Stimulated activated CD4-positive, alpha-beta T cell treated with anti-CD3 and anti-CD28 coated beads, Interleukin-12 subunit alpha, Interleukin-12 subunit beta, amount 100 ng/mL, for 48 hours (primary cell): ENCODE measurements around the gene ROM1.
"Not testable (repeated sequence)": the region's sequence is repeated elsewhere in the genome, so short reads cannot be mapped to it uniquely, and the experiment has no call there.

Experiments used
- DNase-seq, 3 donors: peaks; one replicate each; pipeline ENCODE4 v3.0.0-alpha.2; 2020; ENCODE audit warnings: low read depth in 2 of 3, low spot score in 1 of 3

The ROM1 gene

DNA sequence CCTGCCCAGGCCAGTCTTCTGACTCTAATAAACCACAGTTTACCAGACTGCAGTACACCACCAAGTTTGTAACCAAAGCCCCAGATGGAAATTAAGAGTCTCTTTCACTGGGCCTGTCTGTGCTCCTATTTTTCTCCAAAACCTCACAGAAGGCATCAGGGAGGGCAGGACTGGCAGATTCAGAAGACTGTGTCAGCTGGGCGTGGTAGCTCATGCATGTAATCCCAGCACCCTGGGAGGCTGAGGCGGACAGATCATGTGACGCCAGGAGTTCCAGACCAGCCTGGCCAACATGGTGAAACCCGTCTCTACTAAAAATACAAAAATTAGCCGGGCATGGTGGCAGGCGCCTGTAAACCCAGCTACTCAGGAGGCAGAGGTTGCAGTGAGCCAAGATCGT is 27.7 kb upstream of the ROM1 start:
- not testable (repeated sequence) for DNase-seq

GRCh38 chr11:62588966-62589637 is 24.0 kb upstream of the ROM1 start:
- no peak for DNase-seq

DNA sequence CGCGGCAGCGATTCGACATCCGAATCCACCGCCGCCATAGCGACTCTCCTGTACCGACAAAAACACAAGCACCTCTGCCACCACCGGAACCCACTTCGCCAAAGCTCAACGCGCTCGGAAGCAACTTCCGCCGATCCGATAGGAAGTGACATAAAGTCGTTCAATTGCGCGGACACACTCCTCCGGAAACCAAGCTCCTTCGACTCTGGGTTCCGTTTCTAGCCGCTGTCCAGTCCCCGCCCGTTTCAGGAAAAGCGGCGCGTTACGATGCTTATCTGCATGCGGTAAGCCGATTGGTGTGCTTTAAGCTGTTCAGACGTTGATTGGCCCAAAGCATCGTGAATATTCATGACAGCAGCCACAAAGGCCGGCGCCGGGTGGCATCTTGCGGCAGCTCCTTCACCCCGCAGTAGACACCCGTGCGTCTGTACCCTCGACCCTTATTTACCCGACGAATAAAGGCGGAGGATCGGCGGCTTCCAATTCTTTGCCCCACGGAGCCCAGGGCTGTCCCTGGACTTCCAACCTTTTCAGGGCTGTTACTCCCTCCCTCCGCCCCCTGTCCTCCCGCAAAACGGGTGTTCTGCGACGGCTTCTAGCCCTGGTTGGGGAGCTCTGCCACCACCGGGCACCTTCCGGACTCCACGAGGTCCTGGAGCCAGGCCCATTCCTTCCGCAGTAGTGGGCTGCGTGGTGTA is 21.5 kb upstream of the ROM1 start, which contains the start of gene TUT1:
Gene TUT1, minus strand, starts transcription at position 76 of the 698 bp plus-strand sequence. Its CDS starts 38 bp downstream, at position 38.
- DNase-seq: peak; percentile 91 to 97 (median 95)

DNA sequence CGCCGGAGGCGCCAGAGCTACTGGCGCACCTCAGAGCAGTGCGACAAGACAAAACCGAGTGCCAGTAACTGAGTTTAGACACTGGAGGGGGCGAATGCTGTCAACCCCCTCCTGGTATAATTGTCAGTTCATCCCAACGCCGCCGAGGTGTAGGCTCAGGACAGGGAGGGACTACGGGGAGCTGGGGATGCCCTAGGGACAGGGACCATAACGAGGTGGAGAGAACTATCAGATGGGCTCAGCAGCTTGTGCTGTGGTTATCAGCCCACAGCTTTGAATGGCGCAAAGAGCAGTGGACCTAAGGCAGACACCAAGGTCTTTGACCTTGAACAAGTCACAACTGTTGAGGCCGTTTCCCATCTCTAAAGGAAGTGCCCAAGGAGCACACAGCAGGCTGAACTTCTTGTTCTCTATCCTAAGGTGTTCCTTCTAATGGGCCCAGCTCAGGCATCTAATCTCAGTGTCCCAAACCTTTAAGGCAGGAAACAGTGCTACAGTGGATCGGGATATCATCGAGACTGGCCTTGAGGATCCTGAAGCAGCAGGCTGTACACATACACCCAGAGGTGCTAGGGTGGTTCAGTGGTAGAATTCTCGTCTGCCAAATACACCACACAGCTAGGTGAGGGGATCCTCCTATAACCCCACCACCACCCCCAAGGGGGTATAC is 20.8 kb upstream of the ROM1 start:
- no peak for DNase-seq

GRCh38 chr11:62592989-62593421 is 20.1 kb upstream of the ROM1 start:
- DNase-seq: no peak

DNA sequence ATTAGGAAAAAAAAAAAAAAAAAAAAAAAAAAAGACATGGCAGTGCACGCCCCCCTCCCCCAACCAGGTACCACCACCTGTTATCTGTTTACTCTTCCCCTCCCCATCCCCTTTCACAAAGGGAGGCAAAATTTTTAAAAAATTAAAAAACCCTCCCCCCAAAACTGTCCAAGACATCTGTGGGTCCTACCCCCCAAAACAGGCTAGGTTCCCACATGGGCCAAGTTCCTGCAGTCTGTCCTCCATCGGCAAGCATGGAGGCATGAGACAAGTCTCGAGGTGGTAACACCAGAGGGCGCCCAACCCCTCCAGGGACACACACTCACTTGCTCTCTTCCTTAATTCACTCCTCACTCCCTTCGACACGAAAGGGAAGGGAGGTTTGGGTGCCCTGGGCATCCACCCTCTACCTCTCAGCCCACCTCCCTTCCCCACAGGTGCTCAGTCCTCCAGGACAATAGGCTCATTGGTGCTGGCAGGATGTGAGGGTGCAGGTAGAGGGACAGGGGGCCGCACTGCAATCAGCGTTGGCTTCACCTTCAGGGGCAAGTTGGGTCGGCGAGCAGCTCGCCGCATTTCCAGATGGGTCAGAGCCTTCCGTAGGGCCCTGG is 19.5 kb upstream of the ROM1 start:
- DNase-seq: peak; percentile 70 to 76 (median 70)

DNA sequence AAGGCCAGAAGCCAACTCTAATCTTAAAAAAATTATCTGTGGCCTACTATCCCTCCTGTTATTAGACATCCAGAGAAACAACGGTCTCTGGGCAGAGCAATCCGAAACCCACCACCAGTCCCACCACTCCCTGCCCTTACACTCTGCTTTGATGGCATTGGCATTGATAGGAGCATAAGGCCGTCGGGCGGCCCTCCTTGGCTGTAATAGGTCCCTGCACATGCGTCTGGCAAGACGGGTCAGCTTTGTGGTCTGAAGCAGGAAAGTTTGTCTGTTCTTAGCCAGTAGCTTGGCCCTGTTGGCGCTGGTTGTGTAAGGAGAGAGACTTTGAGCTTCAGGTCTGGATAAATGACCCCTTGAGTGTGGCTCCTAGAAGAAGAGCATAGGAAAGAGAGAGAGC is 17.9 kb upstream of the ROM1 start:
- no peak for DNase-seq

DNA sequence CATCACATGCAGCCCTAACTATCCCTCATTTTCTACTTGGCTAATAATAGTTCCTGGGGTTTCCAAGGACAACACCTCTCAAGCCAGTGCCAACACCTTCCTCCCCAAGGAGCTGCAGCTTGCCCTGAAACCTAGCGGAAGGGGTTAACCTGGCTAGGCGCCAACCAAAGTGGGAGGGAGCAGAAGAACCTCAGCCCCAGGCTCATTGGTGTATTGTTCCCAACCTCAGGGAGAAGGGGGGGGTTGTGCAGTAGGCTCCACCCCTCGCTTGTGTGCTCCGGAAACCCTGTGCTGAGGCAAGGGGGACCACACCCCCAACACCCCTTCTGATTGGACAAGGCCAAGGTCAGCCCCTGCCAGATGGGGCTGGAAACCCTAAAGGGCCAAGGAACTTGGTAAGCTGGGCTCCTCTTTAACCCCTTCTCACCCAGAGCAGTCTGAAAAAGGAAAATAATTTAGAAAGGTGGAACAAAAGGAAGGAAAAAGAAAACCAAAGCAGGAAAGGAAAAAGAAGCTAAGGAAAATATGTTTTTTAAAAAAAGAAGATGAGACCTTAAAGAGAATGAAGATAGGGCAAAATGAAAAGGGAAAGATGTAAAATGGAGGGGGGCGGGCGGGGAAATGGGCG is 13.9 kb upstream of the ROM1 start:
- peak; percentile 92 to 96 (median 94) for DNase-seq

- DNase-seq: no peak
Observed at GRCh38 chr11:62599901-62600300, 13.2 kb upstream of the ROM1 start.

DNA sequence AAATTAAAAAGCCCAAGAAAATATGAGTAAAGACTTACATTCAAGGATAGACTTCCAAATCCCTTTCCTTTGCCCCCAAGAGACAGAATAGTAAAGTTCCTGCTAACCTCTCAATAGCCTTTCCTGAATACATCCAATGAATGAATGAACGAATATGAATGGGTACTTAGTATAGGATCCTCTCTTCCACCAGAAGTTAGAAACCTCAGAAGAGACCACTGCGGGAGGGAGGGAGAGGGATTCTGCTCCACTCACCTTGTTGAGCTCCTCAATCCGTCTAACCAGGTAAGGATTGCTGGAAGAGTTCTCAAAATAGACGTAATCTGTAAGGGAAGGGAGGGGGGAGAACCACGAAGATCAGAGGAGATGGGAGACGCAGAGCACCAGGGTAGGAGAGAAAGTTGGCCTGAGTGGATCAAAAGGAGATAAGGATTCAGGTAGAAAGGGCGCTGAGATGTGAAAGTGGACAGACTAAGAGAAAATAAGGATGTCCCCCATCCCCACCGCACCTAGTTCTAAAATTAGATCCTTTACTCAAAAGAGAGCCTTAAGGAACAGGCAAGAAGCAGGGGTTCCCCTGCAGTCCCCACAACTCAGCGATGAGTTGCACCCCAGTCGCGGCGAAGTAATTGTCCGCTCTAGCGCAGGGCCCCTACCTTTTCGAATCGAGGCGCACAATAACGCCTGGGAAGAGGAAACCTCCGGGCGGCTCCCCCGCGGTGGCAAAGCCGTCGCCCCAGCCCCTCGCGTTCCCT is 12.5 kb upstream of the ROM1 start:
- DNase-seq: no peak

DNA sequence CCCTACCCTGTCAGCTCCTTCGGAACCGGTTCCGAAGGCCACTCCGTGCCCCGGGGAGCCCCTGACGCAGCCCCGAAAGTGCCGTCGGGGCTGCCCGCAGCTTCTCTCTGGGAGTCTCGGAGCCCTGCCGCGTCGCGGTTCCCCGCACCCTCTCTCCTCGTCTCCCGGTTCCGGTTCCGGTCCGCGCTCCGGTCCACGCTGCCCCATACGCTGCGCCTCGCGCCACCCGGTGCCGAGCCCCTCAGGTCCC is 12.0 kb upstream of the ROM1 start:
- peak in 1 of 3 donors; percentile 53 for DNase-seq

GRCh38 chr11:62601372-62602140 is 11.5 kb upstream of the ROM1 start, which contains the start of gene MTA2:
Gene MTA2, minus strand, starts transcription at chr11:62601865. Its CDS starts 415 bp downstream, at chr11:62601450.
- DNase-seq: peak; percentile 99 to 100 (median 100)

- DNase-seq: no peak
Observed at GRCh38 chr11:62602141-62603071, 10.7 kb upstream of the ROM1 start.

GRCh38 chr11:62603072-62603408 is 10.0 kb upstream of the ROM1 start:
- no peak for DNase-seq

DNA sequence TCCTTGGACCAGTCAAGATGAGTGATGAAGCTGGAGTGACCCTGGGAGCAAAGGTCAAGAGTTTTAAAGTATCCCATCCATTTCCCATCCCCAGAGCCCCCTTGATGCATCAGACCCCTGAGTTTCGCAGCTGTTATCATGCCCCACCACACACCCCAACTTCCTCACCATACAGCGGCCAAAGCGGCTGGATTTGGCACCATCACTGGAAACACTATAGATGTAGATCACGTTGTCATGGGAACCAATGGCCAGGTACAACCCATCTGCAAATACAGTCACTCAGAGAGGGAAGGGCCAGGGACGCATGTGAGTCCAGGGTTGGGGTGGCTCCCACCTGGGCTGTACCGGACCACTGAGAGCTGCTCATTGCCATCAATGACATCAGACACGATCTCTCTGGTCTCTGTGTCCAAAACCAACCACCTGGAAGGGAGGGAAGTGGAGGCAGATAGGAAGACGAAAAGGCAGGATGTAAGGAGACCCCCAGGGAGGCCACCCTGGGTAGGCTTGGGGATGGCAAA is 9.2 kb upstream of the ROM1 start:
- DNase-seq: no peak

GRCh38 chr11:62604460-62605120 is 8.5 kb upstream of the ROM1 start:
- no peak for DNase-seq

DNA sequence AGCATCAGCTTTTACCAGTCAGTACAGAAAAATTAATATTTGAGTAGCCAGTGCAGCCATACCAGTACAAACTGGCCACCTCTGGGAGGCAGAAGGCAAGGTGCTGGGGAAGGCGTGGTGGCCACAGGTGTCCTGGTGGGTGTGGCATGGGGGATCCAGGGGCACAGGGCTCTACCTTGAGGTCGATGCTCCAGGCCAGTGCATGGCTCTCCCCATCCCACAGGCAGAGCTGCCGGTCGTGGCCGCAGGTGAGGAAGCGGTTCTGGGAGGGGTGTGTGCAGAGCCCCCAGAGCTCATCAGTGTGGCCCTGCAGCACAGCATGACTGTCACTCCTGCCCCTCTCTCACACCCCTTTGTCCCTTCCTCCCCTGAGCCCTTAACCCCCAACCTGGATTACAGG is 7.6 kb upstream of the ROM1 start:
- DNase-seq: no peak

GRCh38 chr11:62605902-62606301 is 7.2 kb upstream of the ROM1 start:
- DNase-seq: no peak
